Hematopoietic multipotent progenitor cell treated with erythropoietin and hydrocortisone succinate and interleukin-3 and kit ligand, for 17 days (in vitro differentiated cells): Measurements from ENCODE around the gene PLAC9.

Experiments
- DNase-seq: peaks from one replicate; pipeline ENCODE4 v3.0.0-alpha.2; 2015; ENCODE audit warnings: low spot score

Gene PLAC9

DNA sequence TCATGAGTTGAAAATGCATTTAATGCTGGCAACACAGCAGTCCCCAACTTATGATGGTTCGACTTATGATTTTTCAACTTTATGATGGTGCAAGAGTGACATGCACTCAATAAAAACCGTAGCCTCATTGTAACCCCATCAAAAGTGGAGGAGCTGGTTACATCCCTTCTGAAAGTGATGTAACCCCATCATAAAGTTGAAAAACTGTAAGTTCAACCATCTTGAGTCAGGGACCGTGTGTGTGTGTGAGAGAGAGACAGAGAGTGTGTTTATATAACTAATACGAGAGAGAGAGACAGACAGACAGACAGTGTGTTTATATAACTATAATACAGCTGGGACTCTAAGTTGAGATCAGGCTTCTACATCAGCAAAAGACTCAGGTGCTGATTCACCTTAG, 51.8 kb downstream of the PLAC9 start:
- DNase-seq, result no peak

DNA sequence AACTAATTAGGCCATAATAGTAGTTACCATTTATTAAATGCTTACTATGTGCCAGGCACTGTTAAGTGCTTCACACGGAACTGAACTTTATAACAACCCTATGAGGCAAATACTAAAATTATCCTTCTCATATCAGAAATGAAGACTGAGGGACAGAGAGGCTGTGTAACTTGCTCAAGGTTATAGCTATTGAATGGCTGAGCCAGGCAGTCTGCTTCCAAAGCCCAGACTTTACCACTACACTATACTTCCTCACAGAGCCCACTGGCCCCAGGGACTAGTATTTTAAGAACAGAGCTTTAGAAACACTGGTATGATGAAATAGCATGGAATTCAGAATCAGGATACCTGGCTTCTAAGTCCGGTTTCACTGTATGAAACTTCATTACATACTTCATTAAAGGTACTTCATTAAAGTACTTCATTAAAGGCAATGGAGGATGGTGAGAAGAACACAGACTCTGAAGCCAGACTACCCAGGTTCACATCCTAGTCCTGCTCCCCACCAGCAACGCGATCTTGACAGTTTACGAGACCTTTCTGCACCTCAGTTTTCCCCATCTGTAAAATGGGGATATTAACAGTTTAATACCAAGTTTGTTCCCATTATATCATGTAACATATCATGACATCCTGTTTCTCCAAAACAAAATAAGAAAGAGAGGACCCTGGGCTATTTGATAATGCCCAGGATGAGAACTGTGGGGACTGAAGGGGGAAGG, 53.2 kb downstream of the PLAC9 start:
- no peak for DNase-seq

DNA sequence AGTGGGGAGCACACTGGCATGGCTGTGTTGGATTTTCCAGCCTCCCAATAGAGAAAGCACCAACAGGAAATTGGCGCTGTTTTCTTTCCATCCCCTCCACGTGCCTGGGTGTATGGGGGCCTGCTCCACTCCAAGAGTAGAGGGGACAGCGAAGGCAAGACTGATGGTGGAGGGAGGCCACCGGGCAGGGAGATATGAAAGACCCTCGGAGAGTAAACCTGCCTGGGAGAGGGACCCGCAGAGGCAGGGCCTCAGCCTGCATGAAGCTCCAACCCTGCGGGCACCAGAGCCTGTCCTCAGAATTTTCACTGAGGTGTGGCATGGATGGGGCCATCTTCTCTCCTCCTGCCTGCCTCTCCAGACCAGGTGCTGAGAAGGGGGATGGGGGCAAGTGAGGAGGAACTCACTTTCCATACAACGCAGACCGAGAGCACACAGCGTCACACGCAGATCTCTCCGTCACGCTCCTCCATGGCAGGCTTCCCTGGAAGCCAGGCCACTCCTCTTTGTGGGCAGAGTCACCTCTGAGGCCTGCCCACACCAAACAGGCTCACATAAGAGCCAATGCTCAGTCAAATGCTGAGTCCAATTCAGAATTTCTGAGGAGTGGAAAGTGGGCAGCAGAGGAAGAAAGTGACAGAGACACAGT, 54.0 kb downstream of the PLAC9 start:
- DNase-seq, result no peak

DNA sequence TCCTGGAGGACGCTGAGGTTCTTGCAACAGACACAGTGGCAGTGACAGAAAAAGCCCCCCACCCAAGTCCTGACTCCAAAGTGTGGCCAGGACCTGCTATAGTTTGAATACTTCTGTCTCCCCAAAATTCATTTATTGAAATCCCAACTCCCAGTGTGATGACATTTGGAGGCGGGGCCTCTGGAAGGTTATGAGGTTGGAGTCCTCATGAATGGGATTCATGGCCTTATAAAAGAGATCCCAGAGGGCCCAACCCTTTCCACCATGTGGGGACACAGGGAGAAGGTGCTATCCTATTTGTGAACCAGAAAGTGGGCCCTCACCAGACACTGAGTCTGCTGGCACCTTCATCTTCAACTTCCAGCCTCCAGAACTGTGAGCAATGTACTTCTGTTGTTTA, 54.5 kb downstream of the PLAC9 start:
- DNase-seq, result no peak

DNA sequence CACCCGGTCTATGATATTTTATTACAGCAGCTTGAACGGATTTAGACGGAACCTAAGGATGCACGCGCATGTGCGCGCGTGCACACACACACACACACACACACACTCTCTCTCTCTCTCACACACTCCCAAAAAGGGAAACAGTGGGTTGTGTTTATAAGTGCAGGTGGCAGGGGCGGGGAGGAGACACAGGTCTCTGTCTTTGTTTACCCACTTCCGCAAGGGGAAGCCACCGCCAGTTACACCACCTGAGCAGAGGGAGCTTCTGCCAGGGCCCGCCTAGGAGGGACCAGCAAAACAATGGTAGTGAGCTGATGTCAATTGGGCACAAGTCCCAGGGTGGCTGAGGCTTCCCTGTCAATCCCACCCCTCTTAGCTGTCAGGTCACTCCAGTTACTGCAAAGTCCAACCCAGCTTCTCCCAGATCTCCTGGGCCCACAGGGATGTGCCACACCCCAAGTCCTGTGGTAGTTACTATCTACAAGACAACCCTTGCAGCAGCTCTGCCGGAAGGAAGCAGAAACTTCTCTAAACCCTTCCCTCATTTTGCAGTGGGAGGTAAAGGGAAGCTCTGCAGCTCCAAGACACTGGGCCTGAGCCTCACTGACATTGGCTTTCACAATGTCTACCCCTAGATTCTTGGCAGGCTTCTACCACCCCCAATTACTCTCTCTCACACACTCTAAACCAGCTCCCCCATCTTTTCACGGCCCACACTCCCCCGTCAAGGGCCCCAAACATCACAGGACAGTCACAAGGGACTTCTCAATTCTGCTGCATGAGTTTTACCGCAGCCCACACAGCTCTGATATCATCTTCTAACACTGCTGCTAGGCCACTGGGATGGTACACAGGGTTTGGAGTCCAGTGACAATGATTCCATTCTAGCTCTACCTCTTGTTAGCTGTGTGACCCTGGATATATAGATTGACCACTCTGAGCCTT, 55.2 kb downstream of the PLAC9 start:
- no peak for DNase-seq

DNA sequence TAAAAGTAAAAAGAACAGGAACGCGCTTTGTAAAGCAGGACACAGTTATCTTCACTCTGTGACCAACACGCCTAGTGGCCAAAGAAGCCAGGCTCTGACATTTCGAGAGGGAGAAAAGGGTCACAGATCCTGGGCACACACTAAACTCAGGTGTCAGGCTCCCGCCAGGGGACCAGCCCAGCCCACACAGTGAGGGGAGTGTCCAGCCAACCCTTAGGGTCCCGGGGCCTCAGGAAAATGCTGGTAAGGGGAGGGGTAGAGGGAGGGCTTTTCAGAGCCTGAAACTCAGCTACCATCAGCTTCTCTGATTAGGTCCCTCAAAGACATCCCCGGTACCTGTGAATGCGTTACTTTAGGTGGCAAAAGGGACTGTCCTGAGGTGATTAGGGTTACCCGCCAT, 56.2 kb downstream of the PLAC9 start:
- no peak for DNase-seq

DNA sequence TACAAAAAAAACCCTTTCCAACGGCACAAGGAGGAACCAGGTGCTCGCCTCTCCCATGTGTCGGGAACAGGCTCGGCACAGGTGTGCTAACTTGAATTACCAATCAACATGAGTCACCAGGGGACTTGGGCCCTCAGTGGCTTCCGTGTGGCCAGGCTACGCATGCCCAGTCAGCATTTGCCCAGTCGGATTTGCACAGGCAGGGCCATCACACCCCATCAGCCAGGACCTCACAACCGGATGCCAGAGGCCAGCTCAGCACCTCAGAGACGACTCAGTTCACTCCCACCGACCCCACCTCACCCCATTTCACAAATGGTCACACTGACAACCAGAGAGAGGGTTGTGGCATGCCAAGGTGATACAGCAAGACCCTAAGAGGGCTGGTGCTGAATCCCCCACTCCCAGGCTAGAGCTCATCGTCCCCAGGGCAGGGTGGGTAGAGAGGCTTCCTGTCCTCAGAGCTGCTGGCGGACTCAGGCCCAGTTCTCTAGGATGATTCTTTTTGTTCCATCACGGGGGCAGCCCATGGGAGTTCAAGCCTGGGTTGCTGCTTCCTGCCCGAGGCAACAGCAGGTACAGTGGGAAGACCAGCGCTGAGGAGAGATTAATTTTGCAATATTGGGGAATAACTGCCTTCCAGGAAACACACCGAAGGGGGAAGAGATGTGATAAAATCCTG, 59.2 kb downstream of the PLAC9 start:
- DNase-seq, result no peak

DNA sequence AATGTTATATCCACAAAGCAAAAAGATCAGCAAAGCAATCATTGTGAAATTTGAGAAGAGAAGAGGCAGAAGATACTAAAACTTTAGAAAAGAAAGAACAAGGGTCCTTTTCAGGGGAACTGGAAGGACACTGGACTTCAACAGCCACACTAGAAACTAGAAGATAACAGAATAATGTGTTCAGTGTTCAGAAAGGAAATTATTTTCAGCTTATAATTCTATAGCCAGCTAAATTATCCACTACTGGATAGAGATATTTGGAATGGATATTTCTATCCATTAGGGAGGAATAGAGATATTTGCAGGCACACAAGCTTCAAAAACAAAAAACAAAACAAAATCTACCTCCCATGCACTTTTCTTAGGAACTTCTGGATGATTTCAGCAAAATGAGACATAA, 60.0 kb downstream of the PLAC9 start:
- DNase-seq, result no peak

DNA sequence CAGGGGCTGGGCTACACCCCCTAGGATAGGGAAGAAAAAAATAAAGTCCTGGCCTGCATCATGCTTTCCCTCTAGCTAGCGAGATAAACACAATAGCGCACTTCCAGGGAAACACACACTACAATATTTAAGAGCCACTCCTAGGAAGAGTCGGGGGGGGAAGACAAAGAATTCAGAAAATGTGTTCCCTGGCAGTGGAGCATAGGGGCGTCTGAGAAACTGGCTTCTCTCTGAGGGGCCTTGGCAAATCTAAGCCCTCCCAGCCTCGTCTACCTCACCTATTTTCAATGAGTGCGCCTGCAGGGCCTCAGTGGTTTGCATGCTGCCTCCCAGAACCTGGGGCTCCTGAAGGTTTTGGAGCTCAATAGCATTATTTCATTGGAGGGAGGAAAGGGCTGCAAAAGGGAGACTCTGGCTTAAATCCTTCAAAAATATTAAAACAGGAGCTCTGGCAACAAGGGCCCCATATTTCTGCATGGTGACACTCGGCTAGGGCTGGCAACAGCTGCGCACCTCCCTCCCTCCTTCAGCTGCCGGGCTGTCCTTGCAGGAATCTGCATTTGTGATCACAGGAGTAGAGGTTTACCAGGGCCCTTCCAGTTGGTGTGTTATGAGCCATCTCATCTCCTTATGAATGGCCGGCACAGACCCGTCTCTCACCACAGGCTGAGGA, 62.0 kb downstream of the PLAC9 start:
- no peak for DNase-seq
